ENCODE results near the gene DHH.
A peak's percentile ranks its signal among the peaks of the same experiment; 100 is the strongest.

DHH gene

GRCh38 chr12:49070971-49071370, 23.6 kb downstream of the DHH start:
- no peaks in the 10 kb centered on the region for H3K36me3 ChIP-seq (ENCODE audit: insufficient read depth, low read length)
- H3F3A ChIP-seq (ENCODE audit: low read depth) = peaks cover 6% of the 10 kb centered on the region; the same call in 1 of the 2 replicates
- peaks cover 15% of the 10 kb centered on the region for H3K4me1 ChIP-seq (ENCODE audit: insufficient read depth, low read length, poor library complexity, severe bottlenecking)
- no peak overlapping the region for H3K4me3 ChIP-seq (ENCODE audit: low read length, poor library complexity, severe bottlenecking)
- H3K79me2 ChIP-seq (ENCODE audit: insufficient read depth, low read length) = peaks cover 7% of the 10 kb centered on the region
- no peaks in the 10 kb centered on the region for H3K27me3 ChIP-seq (ENCODE audit: insufficient read depth, low read length, poor library complexity, severe bottlenecking)
- peak overlapping the region; percentile 5 for H3K9ac ChIP-seq (ENCODE audit: low read depth, low read length, poor library complexity, severe bottlenecking)
- H3K9me2 ChIP-seq (replicated peaks; ENCODE audit: low read depth, low read length) = no peaks in the 10 kb centered on the region
- H3K4me2 ChIP-seq (ENCODE audit: low read depth, low read length, poor library complexity, severe bottlenecking) = no peak overlapping the region
- H4K20me1 ChIP-seq (ENCODE audit: insufficient read depth, low read length, poor library complexity, severe bottlenecking) = no peaks in the 10 kb centered on the region
- H2AFZ ChIP-seq (ENCODE audit: low read length) = no peak overlapping the region
- TF ChIP-seq EZH2phosphoT487 (IDR thresholded peaks at IDR 0.05; ENCODE audit: borderline replicate concordance) = no peak
- no peak for TF ChIP-seq CTCF (conservative IDR thresholded peaks at IDR 0.05; ENCODE audit: low read length)
- H3K9me3 ChIP-seq (ENCODE audit: insufficient read depth, low read depth, low read length) = no peaks in the 10 kb centered on the region

GRCh38 chr12:49069507-49070346, 24.9 kb downstream of the DHH start, which contains the start of gene RHEBL1:
TSS of gene RHEBL1 (minus strand) at chr12:49069979. CDS start at chr12:49069785, 194 bp downstream.
- Histone ChIP-seq H4K20me1 (ENCODE audit: insufficient read depth, low read length, poor library complexity, severe bottlenecking) (no peaks in the 10 kb centered on the region), H3K79me2 (ENCODE audit: insufficient read depth, low read length) (peaks cover 7% of the 10 kb centered on the region), H2AFZ (ENCODE audit: low read length) (peak within 1 kb of the TSS; percentile 90), H3K9me2 (replicated peaks; ENCODE audit: low read depth, low read length) (no peaks in the 10 kb centered on the region), H3K27me3 (ENCODE audit: insufficient read depth, low read length, poor library complexity, severe bottlenecking) (no peaks in the 10 kb centered on the region), H3K9ac (ENCODE audit: low read depth, low read length, poor library complexity, severe bottlenecking) (peak within 1 kb of the TSS; percentile 77), H3K4me2 (ENCODE audit: low read depth, low read length, poor library complexity, severe bottlenecking) (peak within 1 kb of the TSS; percentile 94), H3K4me1 (ENCODE audit: insufficient read depth, low read length, poor library complexity, severe bottlenecking) (peaks cover 15% of the 10 kb centered on the region), H3F3A (ENCODE audit: low read depth) (peaks cover 6% of the 10 kb centered on the region; the same call in 1 of the 2 replicates), H3K36me3 (ENCODE audit: insufficient read depth, low read length) (no peaks in the 10 kb centered on the region; the same call in 1 of the 2 replicates), H3K9me3 (ENCODE audit: insufficient read depth, low read depth, low read length) (no peaks in the 10 kb centered on the region), H3K4me3 (ENCODE audit: low read length, poor library complexity, severe bottlenecking) (peak within 1 kb of the TSS; percentile 81)
- TF ChIP-seq CTCF (conservative IDR thresholded peaks at IDR 0.05; ENCODE audit: low read length) (peak; percentile 40; the same call in 1 of the 2 replicates), EZH2phosphoT487 (IDR thresholded peaks at IDR 0.05; ENCODE audit: borderline replicate concordance) (no peak)

- Histone ChIP-seq H3K4me1 (ENCODE audit: insufficient read depth, low read length, poor library complexity, severe bottlenecking) (peaks cover 15% of the 10 kb centered on the region), H3K79me2 (ENCODE audit: insufficient read depth, low read length) (peaks cover 7% of the 10 kb centered on the region), H3K9me2 (replicated peaks; ENCODE audit: low read depth, low read length) (no peaks in the 10 kb centered on the region), H3F3A (ENCODE audit: low read depth) (peaks cover 6% of the 10 kb centered on the region; the same call in 1 of the 2 replicates), H3K4me2 (ENCODE audit: low read depth, low read length, poor library complexity, severe bottlenecking) (peak overlapping the region; percentile 94), H3K9ac (ENCODE audit: low read depth, low read length, poor library complexity, severe bottlenecking) (peak overlapping the region; percentile 77), H2AFZ (ENCODE audit: low read length) (peak overlapping the region; percentile 90), H4K20me1 (ENCODE audit: insufficient read depth, low read length, poor library complexity, severe bottlenecking) (no peaks in the 10 kb centered on the region), H3K36me3 (ENCODE audit: insufficient read depth, low read length) (no peaks in the 10 kb centered on the region; the same call in 1 of the 2 replicates), H3K4me3 (ENCODE audit: low read length, poor library complexity, severe bottlenecking) (peak overlapping the region; percentile 81), H3K9me3 (ENCODE audit: insufficient read depth, low read depth, low read length) (no peaks in the 10 kb centered on the region), H3K27me3 (ENCODE audit: insufficient read depth, low read length, poor library complexity, severe bottlenecking) (no peaks in the 10 kb centered on the region)
- TF ChIP-seq EZH2phosphoT487 (IDR thresholded peaks at IDR 0.05; ENCODE audit: borderline replicate concordance) (no peak), CTCF (conservative IDR thresholded peaks at IDR 0.05; ENCODE audit: low read length) (no peak)
Measured at GRCh38 chr12:49068879-49069506, 25.6 kb downstream of the DHH start.
